SH-SY5Y (cell line): ENCODE measurements around the gene AZIN2.

Experiments used
- GATA2 ChIP-seq: IDR thresholded peaks from 2 replicates; pipeline ENCODE4 v1.6.1; 2011; ENCODE audit warnings: mild to moderate bottlenecking, low read depth, low read length
- GATA3 ChIP-seq: IDR thresholded peaks from 2 replicates; pipeline ENCODE4 v1.6.1; 2011; ENCODE audit warnings: low read depth, mild to moderate bottlenecking, low read length, moderate library complexity

GRCh38 chr1:33151116-33151515 is 70.2 kb downstream of the AZIN2 start:
- TF ChIP-seq GATA3 = no peak
- TF ChIP-seq GATA2 = no peak
